Stromal cell of bone marrow (primary cell): ENCODE measurements around the gene C2orf72.
"Not testable (repeated sequence)": the region's sequence is repeated elsewhere in the genome, so short reads cannot be mapped to it uniquely, and the experiment has no call there.

Experiments
- DNase-seq: peaks from one replicate; pipeline ENCODE4 v3.0.0-alpha.2; 2012; ENCODE audit warnings: low read depth

C2orf72 gene

GRCh38 chr2:231046916-231047273, 9.6 kb downstream of the C2orf72 start:
- no peak for DNase-seq

- DNase-seq, result no peak
Measured at GRCh38 chr2:231047274-231047922, 10.1 kb downstream of the C2orf72 start.

GRCh38 chr2:231047923-231048915, 10.9 kb downstream of the C2orf72 start:
- DNase-seq, result no peak

- DNase-seq, result no peak
Measured at GRCh38 chr2:231049286-231050017, 12.1 kb downstream of the C2orf72 start.

GRCh38 chr2:231050018-231050901, 12.9 kb downstream of the C2orf72 start:
- no peak for DNase-seq

GRCh38 chr2:231051116-231051515, 13.8 kb downstream of the C2orf72 start:
- DNase-seq, result no peak

- DNase-seq, result peak; percentile 69
Measured at GRCh38 chr2:231052494-231053451, 15.4 kb downstream of the C2orf72 start.

- no peak for DNase-seq
Measured at GRCh38 chr2:231053846-231054245, 16.5 kb downstream of the C2orf72 start.

- DNase-seq, result peak; percentile 85
Measured at GRCh38 chr2:231056453-231057416, 19.4 kb downstream of the C2orf72 start, which contains the start of gene PSMD1. PSMD1 (plus strand) TSS chr2:231056867; CDS start chr2:231057026, 159 bp downstream.

GRCh38 chr2:231057590-231057989, 20.3 kb downstream of the C2orf72 start:
- no peak for DNase-seq

GRCh38 chr2:231058761-231059550, 21.6 kb downstream of the C2orf72 start:
- peak; percentile 32 for DNase-seq

GRCh38 chr2:231059756-231060155, 22.4 kb downstream of the C2orf72 start:
- no peak for DNase-seq

GRCh38 chr2:231062776-231063175, 25.5 kb downstream of the C2orf72 start:
- no peak for DNase-seq

GRCh38 chr2:231063347-231063746, 26.0 kb downstream of the C2orf72 start:
- DNase-seq, result no peak

GRCh38 chr2:231065966-231066365, 28.6 kb downstream of the C2orf72 start:
- DNase-seq, result no peak

GRCh38 chr2:231067531-231067930, 30.2 kb downstream of the C2orf72 start:
- DNase-seq, result not testable (repeated sequence)

GRCh38 chr2:231068525-231069222, 31.4 kb downstream of the C2orf72 start:
- no peak for DNase-seq
